GM23248 (cell line): ENCODE data around the gene CASP3. TPM values are rescaled to one million over a fixed set of nuclear protein-coding genes. Genes with fewer than 3 reads are reported as not detected.

Source experiments
- DNase-seq: peaks from one replicate; pipeline ENCODE4 v3.0.0-alpha.2; 2015
- H2AFZ ChIP-seq: fragments of 200-600 bp; sonication (generic); 2 replicates; pipeline ENCODE4 v1.6.1; 2016; ENCODE audit warnings: antibody characterized with exemption
- H3F3A ChIP-seq: fragments of 200-600 bp; sonication (generic); 2 replicates; pipeline ENCODE4 v1.6.1; 2016; ENCODE audit warnings: mild to moderate bottlenecking, antibody characterized with exemption, mixed run types; ENCODE audit not compliant: insufficient read depth
- H3K27ac ChIP-seq: fragments of 200-600 bp; sonication (generic); 2 replicates; pipeline ENCODE4 v1.5.1; 2016; ENCODE audit warnings: mild to moderate bottlenecking
- H3K27me3 ChIP-seq: fragments of 200-600 bp; sonication (generic); replicated peaks from 2 replicates; pipeline ENCODE4 v1.6.1; 2016; ENCODE audit warnings: mild to moderate bottlenecking; ENCODE audit not compliant: insufficient read depth
- H3K36me3 ChIP-seq: fragments of 200-600 bp; sonication (generic); 2 replicates; pipeline ENCODE4 v1.6.1; 2016; ENCODE audit warnings: low read depth, mild to moderate bottlenecking
- H3K4me1 ChIP-seq: fragments of 200-600 bp; sonication (generic); 2 replicates; pipeline ENCODE4 v1.6.1; 2016; ENCODE audit warnings: mild to moderate bottlenecking; ENCODE audit not compliant: insufficient read depth
- H3K4me2 ChIP-seq: fragments of 200-600 bp; sonication (generic); one replicate; pipeline ENCODE4 v1.6.1; 2016; ENCODE audit warnings: mild to moderate bottlenecking; ENCODE audit not compliant: unreplicated experiment
- H3K4me3 ChIP-seq: fragments of 200-600 bp; sonication (generic); 2 replicates; pipeline ENCODE4 v1.5.1; 2016; ENCODE audit warnings: mild to moderate bottlenecking
- H3K79me2 ChIP-seq: fragments of 200-600 bp; sonication (generic); 2 replicates; pipeline ENCODE4 v1.6.1; 2016; ENCODE audit warnings: mild to moderate bottlenecking; ENCODE audit not compliant: insufficient read depth
- H3K9ac ChIP-seq: fragments of 200-600 bp; sonication (generic); 2 replicates; pipeline ENCODE4 v1.6.1; 2016; ENCODE audit warnings: mild to moderate bottlenecking
- H3K9me2 ChIP-seq: fragments of 200-600 bp; sonication (generic); 2 replicates; pipeline ENCODE4 v1.6.1; 2016; ENCODE audit warnings: mixed run types, mild to moderate bottlenecking, moderate library complexity; ENCODE audit not compliant: insufficient read depth
- H3K9me3 ChIP-seq: fragments of 200-600 bp; sonication (generic); one replicate; pipeline ENCODE4 v1.6.1; 2017; ENCODE audit warnings: low read depth
- H4K20me1 ChIP-seq: fragments of 200-600 bp; sonication (generic); 2 replicates; pipeline ENCODE4 v1.6.0; 2016; ENCODE audit not compliant: insufficient read depth
- EZH2 ChIP-seq: fragments of 200-600 bp; sonication (generic); IDR thresholded peaks from 2 replicates; pipeline ENCODE4 v1.6.1; 2018; ENCODE audit warnings: antibody characterized with exemption, mild to moderate bottlenecking; ENCODE audit not compliant: insufficient read depth, poor library complexity, severe bottlenecking
- EZH2phosphoT487 ChIP-seq: fragments of 200-600 bp; sonication (generic); IDR thresholded peaks from 2 replicates; pipeline ENCODE4 v1.6.1; 2018; ENCODE audit warnings: antibody characterized with exemption, moderate library complexity, mild to moderate bottlenecking, low read depth; ENCODE audit not compliant: insufficient read depth
- WGBS, 2 experiments: methylation state at CpG; one replicate each; pipeline ENCODE4 v1.1.6; 2015 to 2017; ENCODE audit warnings: low lambda C conversion rate in 2 of 2, low coverage in 1 of 2; ENCODE audit errors: missing lambda C conversion rate in 2 of 2; 5-methylcytosine and 5-hydroxymethylcytosine counted together
- in situ Hi-C: fragments of 300-500 bp; cut with MboI; formaldehyde crosslinking; loops from 2 replicates; pipeline ENCODE4 v1.15.0; 2020
- polyA plus RNA-seq: library from polyadenylated mRNA; unstranded; fragments of >200 nt; fragmentation: Nextera tagmentation; extraction: Ambion mirVana; gene quantifications from 2 replicates; pipeline ENCODE4 v1.2.1, GENCODE V29; 2016
- total RNA-seq: library from RNA; depleted of rRNA; stranded (reverse); fragments of >200 nt; shearing (Covaris generic); gene quantifications from 2 replicates; pipeline ENCODE4 v1.2.3, GENCODE V29; 2014

Gene CASP3
- total and polyA plus RNA-seq, 2 experiments from 2014 or later = 50.7 to 53.4 TPM

DNA sequence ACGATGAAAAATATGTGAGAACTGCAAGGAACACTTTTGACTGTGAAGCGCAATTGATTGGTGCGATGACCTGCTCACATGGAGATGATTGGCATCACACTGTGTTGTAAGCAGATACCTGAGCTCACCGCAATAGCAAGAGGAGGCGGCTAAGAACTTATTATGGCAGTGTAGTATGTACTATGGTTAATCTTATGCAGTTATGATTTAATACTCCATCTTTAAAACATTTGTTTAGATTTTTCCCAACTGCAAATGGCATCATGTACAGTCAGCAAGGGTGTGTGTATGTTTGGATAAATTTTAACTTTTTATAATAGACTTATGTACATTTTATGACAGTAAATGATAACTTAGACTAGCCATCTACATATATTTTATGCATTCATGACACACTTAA, 25.8 kb upstream of the CASP3 start:
- no peaks in the 10 kb centered on the region for H3K4me1 ChIP-seq
- in situ Hi-C loops = no loop called here
- no peaks in the 10 kb centered on the region; the same call in 1 of the 2 replicates for H3K36me3 ChIP-seq
- H3F3A ChIP-seq = no peaks in the 10 kb centered on the region
- TF ChIP-seq EZH2 (no peak), EZH2phosphoT487 (no peak)
- H3K27me3 ChIP-seq = no peaks in the 10 kb centered on the region
- no peaks in the 10 kb centered on the region for H3K9me3 ChIP-seq
- H3K9ac ChIP-seq = no peak overlapping the region
- 98 to 100% methylated on average over 5 of the region's 5 CpGs for WGBS, 2 experiments
- no peaks in the 10 kb centered on the region for H3K79me2 ChIP-seq
- H3K9me2 ChIP-seq = no peaks in the 10 kb centered on the region
- no peak overlapping the region for H3K4me2 ChIP-seq
- no peak overlapping the region for H3K27ac ChIP-seq
- H4K20me1 ChIP-seq = no peaks in the 10 kb centered on the region
- no peak for DNase-seq
- no peak overlapping the region for H3K4me3 ChIP-seq
- no peak overlapping the region for H2AFZ ChIP-seq

DNA sequence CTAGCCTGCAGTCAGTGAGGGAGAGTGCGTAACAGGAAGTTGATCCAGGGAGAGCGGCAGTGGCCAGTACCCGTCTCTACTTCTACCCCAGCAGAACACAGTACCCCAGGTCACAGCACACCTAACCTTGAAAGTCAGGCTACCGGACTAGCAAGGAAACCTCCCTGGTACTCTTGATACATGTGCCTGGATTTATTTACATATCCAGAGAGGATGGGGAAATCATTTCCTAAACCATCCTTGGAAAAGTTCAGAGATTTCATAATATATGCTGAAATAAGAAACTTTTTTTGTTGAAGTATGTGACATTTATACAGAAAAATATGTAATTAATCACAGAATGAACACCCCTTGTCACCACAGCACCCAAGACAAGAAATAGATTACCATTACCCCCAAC, 24.8 kb upstream of the CASP3 start:
- no peak overlapping the region for H2AFZ ChIP-seq
- H3K9me2 ChIP-seq = no peaks in the 10 kb centered on the region
- no peaks in the 10 kb centered on the region for H3F3A ChIP-seq
- H3K4me1 ChIP-seq = no peaks in the 10 kb centered on the region
- no peaks in the 10 kb centered on the region for H4K20me1 ChIP-seq
- H3K27ac ChIP-seq = no peak overlapping the region
- no peak overlapping the region for H3K9ac ChIP-seq
- no peaks in the 10 kb centered on the region for H3K79me2 ChIP-seq
- H3K27me3 ChIP-seq = no peaks in the 10 kb centered on the region
- H3K36me3 ChIP-seq = no peaks in the 10 kb centered on the region; the same call in 1 of the 2 replicates
- in situ Hi-C loops = no loop called here
- H3K9me3 ChIP-seq = no peaks in the 10 kb centered on the region
- no peak for DNase-seq
- H3K4me3 ChIP-seq = no peak overlapping the region
- H3K4me2 ChIP-seq = no peak overlapping the region
- TF ChIP-seq EZH2 = no peak
- TF ChIP-seq EZH2phosphoT487 = no peak
- 98 to 99% methylated on average over 4 of the region's 4 CpGs for WGBS, 2 experiments

DNA sequence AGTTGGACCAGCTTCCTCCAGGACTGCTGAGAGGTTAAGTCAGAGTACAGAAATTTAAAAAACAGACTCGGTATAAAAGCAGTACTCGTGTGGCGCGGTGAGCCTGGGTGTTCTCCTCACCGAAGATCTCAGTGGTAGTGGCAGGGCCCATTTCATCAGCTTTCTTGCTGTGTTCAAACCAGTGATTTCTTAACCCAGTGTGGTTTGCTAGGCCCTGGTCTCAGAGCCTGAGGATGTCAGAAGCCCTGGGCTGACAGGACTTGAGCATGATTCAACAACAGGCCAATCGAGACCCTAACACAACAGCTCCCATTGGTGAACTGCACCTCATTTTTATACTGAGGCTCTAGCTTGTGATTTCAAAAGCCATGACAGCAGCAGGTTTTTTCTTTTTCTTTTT, 23.5 kb upstream of the CASP3 start:
- Histone ChIP-seq H2AFZ (no peak overlapping the region), H3K4me3 (no peak overlapping the region), H3K79me2 (no peaks in the 10 kb centered on the region), H3K27ac (no peak overlapping the region), H3K9me2 (no peaks in the 10 kb centered on the region), H3K4me2 (no peak overlapping the region), H3K36me3 (no peaks in the 10 kb centered on the region; the same call in 1 of the 2 replicates), H3K9me3 (no peaks in the 10 kb centered on the region), H4K20me1 (no peaks in the 10 kb centered on the region), H3F3A (no peaks in the 10 kb centered on the region), H3K9ac (no peak overlapping the region), H3K4me1 (no peaks in the 10 kb centered on the region), H3K27me3 (no peaks in the 10 kb centered on the region)
- in situ Hi-C loops = no loop called here
- DNase-seq = no peak
- 97 to 99% methylated on average over 6 of the region's 6 CpGs for WGBS, 2 experiments
- TF ChIP-seq EZH2phosphoT487 = no peak
- TF ChIP-seq EZH2 = no peak

DNA sequence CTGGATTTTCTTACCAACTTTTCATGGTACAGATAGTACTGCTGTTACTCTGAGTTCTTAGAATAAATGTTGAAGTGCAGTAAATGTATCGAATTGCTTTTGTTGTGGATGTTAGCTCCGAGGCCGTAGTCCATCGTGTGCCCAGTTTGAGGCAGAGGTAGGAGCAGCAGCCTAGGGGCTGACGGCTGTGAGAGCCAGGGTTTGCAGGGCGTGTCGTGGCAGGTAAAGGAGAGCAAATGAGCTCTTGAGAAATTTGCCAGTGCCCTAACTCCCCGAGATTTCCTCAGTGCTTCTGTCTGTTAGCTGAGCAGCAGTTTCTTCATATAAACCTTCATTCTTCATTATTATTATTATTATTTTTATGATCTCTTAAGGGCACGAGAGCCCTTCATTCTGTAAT, 21.9 kb upstream of the CASP3 start:
- Histone ChIP-seq H3K4me1 (no peaks in the 10 kb centered on the region), H3K79me2 (no peaks in the 10 kb centered on the region), H3K4me3 (no peak overlapping the region), H3K9me2 (no peaks in the 10 kb centered on the region), H3K36me3 (no peaks in the 10 kb centered on the region; the same call in 1 of the 2 replicates), H3K9me3 (no peaks in the 10 kb centered on the region), H3K27ac (no peak overlapping the region), H3K9ac (no peak overlapping the region), H3K27me3 (no peaks in the 10 kb centered on the region), H3K4me2 (no peak overlapping the region), H3F3A (no peaks in the 10 kb centered on the region), H4K20me1 (no peaks in the 10 kb centered on the region), H2AFZ (no peak overlapping the region)
- DNase-seq = no peak
- no peak for TF ChIP-seq EZH2phosphoT487
- no peak for TF ChIP-seq EZH2
- 93 to 97% methylated on average over 9 of the region's 9 CpGs for WGBS, 2 experiments
- in situ Hi-C loops = no loop called here

DNA sequence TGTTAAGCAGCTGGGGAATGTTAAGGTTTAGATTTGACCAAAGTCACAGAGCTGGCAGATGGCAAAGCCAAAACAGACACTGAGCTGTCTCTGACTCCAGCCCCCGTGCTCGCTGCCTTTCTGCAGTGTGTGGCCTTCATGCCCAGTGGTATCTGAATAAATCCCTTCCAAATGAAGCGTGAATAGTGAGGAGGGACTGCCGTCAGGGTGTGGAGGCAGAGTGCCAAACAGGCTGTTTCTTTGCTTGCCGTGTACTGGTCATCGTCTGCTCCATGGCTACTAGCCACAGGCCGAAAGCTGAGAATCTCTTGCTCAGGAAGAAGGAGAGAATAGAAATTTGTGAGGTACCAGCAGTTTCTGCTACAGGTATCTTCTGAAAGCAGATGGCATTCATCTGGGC, 20.0 kb upstream of the CASP3 start:
- 85 to 88% methylated on average over 7 of the region's 7 CpGs for WGBS, 2 experiments
- DNase-seq = no peak
- H3K79me2 ChIP-seq = no peaks in the 10 kb centered on the region
- peaks cover 5% of the 10 kb centered on the region; the same call in 1 of the 2 replicates for H3K36me3 ChIP-seq
- no peak overlapping the region for H3K4me2 ChIP-seq
- TF ChIP-seq EZH2 = no peak
- TF ChIP-seq EZH2phosphoT487 = no peak
- H2AFZ ChIP-seq = no peak overlapping the region
- H3F3A ChIP-seq = no peaks in the 10 kb centered on the region
- in situ Hi-C loops = no loop called here
- H3K4me1 ChIP-seq = no peaks in the 10 kb centered on the region
- no peaks in the 10 kb centered on the region for H3K9me3 ChIP-seq
- H3K27me3 ChIP-seq = no peaks in the 10 kb centered on the region
- H4K20me1 ChIP-seq = no peaks in the 10 kb centered on the region
- H3K9ac ChIP-seq = no peak overlapping the region
- no peak overlapping the region for H3K4me3 ChIP-seq
- H3K27ac ChIP-seq = no peak overlapping the region
- H3K9me2 ChIP-seq = no peaks in the 10 kb centered on the region
